GM19328 (cell line): ENCODE results near the gene NCAPD2.
"Not testable (repeated sequence)": the region's sequence is repeated elsewhere in the genome, so short reads cannot be mapped to it uniquely, and the experiment has no call there.

ENCODE experiments used
- ATAC-seq: cut with Tn5 transposase; IDR thresholded peaks from one replicate; pipeline ENCODE4 v1.9.1; 2021; ENCODE audit warnings: mild to moderate bottlenecking, moderate library complexity; ENCODE audit not compliant: unreplicated experiment

Gene NCAPD2

DNA sequence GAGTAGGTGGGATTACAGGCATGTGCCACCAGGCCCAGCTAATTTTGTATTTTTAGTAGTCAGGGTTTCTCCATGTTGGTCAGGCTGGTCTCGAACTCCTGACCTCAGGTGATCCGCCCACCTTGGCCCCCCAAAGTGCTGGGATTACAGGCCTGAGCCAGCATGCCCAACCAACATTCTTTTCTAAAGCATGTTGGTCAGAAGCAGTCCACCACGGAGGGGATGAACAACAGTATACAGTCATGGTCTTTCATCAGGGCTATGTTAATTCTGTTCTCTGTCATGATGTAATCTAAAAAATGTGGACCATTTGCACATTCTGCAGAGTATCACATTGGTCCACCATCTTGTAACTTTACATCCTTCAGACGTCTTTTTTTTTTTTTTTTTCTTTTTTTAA is 4.5 kb upstream of the NCAPD2 start:
- ATAC-seq = no peak

DNA sequence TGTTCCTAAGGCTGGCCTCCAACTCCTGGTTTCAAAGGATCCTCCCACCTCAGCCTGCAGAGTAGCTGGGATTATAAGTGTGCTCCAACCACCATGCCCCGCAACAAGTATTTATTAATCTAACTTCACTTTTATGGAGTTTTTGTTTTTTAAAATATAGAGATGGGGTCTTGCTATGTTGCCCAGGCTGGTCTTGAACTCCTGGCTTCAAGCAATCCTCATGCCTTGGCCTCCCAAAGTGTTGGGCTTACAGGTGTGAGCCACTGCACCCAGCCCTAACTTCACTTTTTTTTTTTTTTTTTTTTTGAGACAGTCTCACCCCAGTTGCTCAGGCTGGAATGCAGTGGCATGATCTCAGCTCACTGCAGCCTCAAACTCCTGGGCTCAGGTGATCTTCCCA is 3.2 kb upstream of the NCAPD2 start:
- ATAC-seq = not testable (repeated sequence)

- peak; percentile 69 for ATAC-seq
Measured at GRCh38 chr12:6492838-6493496, 935 bp upstream of the NCAPD2 start, which contains the start of gene MRPL51. Gene MRPL51, minus strand, starts transcription at chr12:6493262. Its CDS starts 126 bp downstream, at chr12:6493136.

DNA sequence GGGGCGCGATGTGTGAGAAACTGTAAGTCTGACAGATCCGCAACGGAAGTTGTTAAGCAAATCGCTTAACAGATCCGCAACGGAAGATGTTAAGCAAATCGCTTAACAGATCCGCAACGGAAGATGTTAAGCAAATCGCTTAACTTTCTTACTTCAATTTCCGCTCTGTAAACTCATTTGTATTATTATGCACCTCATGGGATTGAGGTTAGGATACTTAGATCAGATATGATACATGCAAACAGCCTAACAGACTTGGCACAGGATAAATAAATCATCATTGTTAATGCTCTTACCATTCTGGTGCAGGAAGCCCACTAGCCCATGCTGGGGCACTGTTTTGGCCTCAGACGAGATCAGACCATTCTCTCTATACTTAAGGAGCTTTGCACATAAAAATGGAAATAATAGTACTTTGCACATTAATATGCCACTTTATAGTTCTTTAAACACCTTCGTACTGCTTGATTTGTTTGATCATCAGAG is 399 bp downstream of the NCAPD2 start:
- no peak for ATAC-seq

DNA sequence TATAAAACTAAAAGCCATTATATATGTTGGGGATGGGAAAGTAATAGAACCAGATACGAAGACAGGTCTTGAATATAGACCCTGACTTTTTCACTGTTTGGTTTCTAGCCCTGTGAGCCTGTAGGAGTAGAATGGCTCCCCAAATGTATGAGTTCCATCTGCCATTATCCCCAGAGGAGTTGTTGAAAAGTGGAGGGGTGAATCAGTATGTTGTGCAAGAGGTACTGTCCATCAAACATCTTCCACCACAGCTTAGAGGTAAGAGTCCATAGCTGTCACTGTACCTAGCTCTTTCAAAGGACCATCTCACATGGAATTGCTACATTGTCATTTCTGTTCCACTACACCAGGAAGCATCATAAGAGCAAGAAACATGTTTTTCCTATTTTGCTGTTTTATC is 1.1 kb downstream of the NCAPD2 start:
- no peak for ATAC-seq

DNA sequence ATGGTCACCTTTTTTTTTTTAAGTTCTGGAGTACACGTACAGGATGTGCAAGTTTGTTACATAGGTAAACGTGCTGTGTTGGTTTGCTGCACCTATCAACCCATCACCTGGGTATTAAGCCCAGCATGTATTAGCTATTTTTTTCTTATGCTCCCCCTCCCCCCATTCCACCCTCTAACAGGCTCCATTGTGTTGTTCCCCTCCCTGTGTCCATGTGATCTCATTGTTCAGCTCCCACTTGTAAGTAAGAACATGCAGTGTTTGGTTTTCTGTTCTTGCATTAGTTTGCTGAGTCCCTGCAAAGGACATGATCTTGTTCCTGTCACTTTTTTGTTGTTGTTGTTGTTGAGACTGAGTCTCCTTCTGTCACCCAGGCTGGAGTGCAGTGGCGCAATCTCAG is 3.4 kb downstream of the NCAPD2 start:
- not testable (repeated sequence) for ATAC-seq

- ATAC-seq = no peak
Measured at GRCh38 chr12:6500466-6500865, 6.6 kb downstream of the NCAPD2 start.

GRCh38 chr12:6507102-6507998 is 13.4 kb downstream of the NCAPD2 start:
- ATAC-seq = no peak

- no peak for ATAC-seq
Measured at GRCh38 chr12:6508087-6508486, 14.2 kb downstream of the NCAPD2 start.

- ATAC-seq = no peak
Measured at GRCh38 chr12:6520186-6520585, 26.3 kb downstream of the NCAPD2 start.

GRCh38 chr12:6522193-6522592 is 28.3 kb downstream of the NCAPD2 start:
- ATAC-seq = no peak

DNA sequence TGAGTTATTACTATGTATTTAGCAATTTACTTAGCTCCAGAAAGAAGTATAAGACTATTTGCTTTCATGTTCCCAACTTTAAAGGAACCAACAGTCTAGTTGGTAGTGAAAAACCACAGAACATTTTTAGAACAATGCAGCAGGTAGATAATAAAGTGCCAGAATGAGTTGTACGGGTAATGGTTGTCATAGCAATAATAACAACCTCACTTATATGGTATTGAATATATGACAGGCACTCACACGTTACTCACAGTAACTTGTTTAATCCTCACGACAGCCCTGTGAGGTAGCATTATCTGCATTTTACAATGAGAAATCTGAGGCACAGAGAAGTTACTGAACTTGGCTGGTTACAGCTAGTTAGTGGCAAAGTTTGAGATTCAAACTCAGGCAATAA is 29.8 kb downstream of the NCAPD2 start:
- no peak for ATAC-seq

DNA sequence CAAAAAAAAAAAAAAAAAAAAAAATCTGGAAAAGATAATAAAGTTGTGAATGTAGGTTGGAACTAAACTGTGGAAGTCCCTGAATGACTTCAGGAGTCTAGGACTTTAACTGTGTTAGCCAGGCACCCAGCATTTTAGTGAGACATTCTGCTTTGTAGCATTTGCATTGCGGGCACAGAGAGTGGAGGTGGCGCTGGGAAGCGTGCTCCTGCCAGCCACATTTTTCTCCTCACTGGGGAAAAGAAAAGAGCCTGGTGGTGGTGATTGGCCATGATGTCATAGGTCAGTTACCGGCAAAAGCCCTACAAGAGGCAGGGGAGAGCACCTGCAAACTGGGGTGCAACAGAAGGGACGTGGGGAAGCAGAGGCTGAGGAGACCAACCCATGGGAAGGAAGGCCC is 30.7 kb downstream of the NCAPD2 start:
- no peak for ATAC-seq

DNA sequence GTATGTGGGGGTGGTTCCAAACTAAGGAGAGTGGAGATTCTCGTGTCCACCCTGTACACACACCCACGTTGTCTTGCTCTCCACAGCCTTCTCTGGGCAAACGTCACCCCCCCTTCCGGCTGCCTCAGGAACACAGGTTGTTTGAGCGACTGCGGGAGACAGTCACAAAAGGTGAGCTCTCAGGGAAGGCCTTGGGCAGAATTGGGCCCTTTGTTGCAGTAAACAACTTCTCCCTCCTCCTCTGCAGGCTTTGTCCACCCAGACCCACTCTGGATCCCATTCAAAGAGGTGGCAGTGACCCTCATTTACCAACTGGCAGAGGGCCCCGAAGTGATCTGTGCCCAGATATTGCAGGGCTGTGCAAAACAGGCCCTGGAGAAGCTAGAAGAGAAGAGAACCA is 32.3 kb downstream of the NCAPD2 start:
- no peak for ATAC-seq

DNA sequence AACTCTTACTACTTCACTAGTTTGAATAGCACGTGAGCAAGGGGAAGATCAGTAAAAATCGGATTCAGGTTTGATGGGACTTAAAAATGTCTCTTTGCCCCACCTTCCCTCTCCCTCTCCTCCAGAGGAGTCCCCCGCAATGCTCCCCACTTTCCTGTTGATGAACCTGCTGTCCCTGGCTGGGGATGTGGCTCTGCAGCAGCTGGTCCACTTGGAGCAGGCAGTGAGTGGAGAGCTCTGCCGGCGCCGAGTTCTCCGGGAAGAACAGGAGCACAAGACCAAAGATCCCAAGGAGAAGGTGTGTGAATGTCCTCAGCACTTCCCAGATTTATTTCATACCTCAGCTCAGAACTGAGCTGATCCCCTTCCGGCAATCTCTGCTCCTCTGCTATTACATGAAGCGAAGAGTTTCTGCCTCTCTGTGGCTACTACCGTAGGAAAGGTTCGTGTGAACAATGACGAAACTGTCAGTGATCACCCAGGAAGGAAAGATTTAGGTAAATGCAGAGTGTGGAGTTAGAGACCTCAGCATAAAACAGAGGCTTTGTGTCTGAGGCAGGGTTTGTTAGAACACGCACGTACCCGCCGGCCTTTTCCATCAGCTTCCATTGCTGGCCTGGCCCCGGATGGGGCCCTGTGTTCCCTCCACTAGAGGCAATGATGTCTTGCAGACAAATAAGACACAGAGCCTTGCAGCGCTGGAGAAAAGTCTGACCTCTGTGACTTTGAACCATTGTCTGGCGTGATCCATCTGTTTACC is 33.0 kb downstream of the NCAPD2 start:
- no peak for ATAC-seq

- ATAC-seq = no peak
Measured at GRCh38 chr12:6527711-6528110, 33.8 kb downstream of the NCAPD2 start.

- no peak for ATAC-seq
Measured at GRCh38 chr12:6528539-6529235, 34.8 kb downstream of the NCAPD2 start.

- ATAC-seq = no peak
Measured at GRCh38 chr12:6529291-6529737, 35.4 kb downstream of the NCAPD2 start.

- ATAC-seq = no peak
Measured at GRCh38 chr12:6530576-6531260, 36.8 kb downstream of the NCAPD2 start.
